ENCODE results near the gene COL4A1.

The COL4A1 gene

DNA sequence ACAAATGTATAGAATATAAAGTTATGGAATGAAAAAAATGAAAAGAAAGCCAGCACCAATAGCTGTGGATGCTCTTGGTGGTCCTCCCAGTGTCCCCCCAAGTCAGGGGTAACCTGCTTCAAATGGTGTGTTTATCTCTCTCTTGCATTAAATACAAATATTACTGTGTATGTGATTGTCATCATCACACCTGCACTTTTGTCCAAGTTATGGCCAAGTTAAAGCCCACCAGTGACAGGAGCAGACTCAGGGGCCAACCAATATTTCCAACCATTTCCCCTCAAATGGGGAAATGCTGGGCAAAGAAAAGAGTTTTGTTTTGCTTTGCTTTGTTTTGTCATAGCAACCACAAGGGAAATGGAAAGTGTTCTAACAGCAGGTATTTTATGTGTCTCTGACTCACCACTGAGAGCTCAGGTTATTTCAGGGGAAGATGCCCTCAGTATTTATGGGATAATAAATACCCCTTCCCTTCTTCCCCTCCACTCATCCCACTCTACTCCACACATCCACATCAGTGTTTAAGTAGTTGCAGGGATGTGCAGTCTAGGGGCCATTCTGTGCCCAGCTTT, 133.6 kb downstream of the COL4A1 start:
- no peak overlapping the region for H3K4me3 ChIP-seq (ENCODE audit: insufficient read depth, low read depth, low read length, poor library complexity, severe bottlenecking)
- H3K36me3 ChIP-seq (ENCODE audit: control insufficient read depth, insufficient read depth, low read length), result no peaks in the 10 kb centered on the region
- H3K27ac ChIP-seq (ENCODE audit: insufficient read depth, low read length, poor library complexity, severe bottlenecking), result no peak overlapping the region
- no peaks in the 10 kb centered on the region for H3K27me3 ChIP-seq (replicated peaks; ENCODE audit: control insufficient read depth, insufficient read depth, low read length, poor library complexity, severe bottlenecking)
- DNase-seq, result no peak
- no peaks in the 10 kb centered on the region for H3K4me1 ChIP-seq (ENCODE audit: control insufficient read depth, insufficient read depth, low read length, poor library complexity, severe bottlenecking)
- H3K9me3 ChIP-seq (ENCODE audit: control insufficient read depth, low read length), result peaks cover 7% of the 10 kb centered on the region

DNA sequence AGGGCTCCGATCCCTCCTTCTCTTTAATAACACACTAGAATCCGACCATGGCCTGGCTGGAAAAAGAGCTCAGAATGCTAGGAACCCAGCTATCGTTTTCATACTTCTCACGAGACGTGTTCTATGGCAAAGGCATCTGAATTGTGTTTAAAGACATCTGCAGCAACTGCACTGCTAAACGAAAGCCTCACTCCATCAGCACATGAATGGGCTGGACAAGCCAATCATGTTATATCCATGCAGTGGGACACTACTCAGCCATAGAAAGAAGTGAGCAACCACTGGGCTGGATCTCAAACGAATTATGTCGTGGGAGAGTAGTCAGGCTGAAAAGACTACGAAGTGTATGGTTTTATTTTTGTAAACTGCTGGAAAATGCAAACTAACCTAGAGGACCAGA, 136.1 kb downstream of the COL4A1 start:
- H3K9me3 ChIP-seq (ENCODE audit: control insufficient read depth, low read length), result peaks cover 7% of the 10 kb centered on the region
- no peak overlapping the region for H3K27ac ChIP-seq (ENCODE audit: insufficient read depth, low read length, poor library complexity, severe bottlenecking)
- H3K27me3 ChIP-seq (replicated peaks; ENCODE audit: control insufficient read depth, insufficient read depth, low read length, poor library complexity, severe bottlenecking), result no peaks in the 10 kb centered on the region
- no peak overlapping the region for H3K4me3 ChIP-seq (ENCODE audit: insufficient read depth, low read depth, low read length, poor library complexity, severe bottlenecking)
- no peaks in the 10 kb centered on the region for H3K36me3 ChIP-seq (ENCODE audit: control insufficient read depth, insufficient read depth, low read length)
- no peaks in the 10 kb centered on the region for H3K4me1 ChIP-seq (ENCODE audit: control insufficient read depth, insufficient read depth, low read length, poor library complexity, severe bottlenecking)
- no peak for DNase-seq

DNA sequence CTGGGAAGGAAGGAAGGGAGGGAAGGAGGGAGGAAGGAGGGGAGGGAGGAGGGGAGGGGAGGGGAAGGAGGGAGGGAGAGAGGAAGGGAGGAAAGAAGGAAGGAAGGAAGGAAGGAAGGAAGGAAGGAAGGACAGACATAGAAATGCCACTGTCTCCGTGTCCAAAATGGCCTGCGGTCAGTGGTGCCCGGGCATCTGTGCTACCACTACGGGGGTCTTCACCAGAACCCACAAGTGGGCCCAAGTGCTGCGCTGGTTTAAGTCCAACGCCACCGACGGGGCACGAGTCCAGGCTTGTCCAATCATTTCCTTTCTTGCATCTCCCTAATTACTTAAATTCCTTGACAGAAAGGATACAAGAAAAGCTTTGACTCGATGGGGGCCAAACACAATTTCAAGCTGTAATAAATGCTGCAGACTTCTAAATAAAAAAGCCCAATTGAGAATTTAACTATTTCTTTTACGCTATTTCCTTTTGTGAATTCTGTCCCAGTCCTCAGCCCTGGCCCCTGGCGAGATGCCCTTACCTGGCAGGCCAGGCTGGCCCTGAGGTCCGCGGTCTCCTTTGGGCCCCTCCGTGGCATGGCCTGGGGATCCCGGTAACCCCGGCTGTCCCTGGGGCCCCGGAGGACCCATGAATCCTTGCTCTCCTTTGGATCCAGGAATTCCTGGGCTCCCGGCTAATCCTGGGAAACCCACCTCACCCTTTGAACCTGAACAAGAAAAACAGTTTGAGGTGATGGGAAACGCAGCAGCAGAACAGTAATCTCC, 136.8 kb downstream of the COL4A1 start:
- no peak for DNase-seq
- H3K36me3 ChIP-seq (ENCODE audit: control insufficient read depth, insufficient read depth, low read length), result no peaks in the 10 kb centered on the region
- H3K9me3 ChIP-seq (ENCODE audit: control insufficient read depth, low read length), result peaks cover 7% of the 10 kb centered on the region

DNA sequence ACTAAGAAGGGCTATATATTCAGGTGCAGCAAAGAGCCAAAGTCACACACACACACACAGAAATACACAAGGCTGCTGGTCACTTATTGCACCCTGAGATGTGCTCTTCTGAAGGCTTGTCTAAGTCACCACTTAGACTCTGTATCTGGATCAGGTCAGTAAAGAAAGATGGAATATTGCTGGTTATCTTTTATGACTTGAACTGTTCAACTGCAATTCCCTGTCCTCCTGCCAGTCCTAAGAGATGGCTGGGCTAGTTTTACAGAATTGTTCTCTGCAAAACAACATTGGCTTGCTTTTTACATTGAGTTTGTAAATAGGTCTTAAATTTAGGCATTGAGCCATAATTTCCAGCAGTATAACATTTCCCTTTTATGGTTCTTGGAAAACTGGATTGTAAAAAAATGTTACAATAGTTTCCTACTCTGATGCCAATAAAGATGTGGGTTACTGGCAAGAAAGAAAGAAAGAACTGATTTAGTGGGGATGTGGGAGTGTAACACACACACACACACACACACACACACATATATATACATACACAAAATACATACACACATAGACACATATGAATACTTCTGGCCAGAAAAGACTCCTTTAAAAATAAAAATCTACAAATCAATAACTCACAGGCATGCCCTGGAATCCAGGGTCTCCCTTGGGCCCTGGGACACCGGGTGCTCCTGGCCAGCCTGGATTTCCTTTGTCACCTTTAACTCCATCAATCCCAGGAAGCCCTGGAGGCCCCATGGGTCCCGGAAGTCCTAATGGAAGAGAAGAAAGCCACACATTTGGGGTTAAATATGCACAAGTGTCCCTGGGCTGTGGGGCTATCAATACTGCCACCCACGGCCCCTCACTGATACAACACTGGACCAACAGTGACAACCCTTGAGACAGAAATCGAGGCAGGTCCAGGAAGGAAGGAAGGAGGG, 137.7 kb downstream of the COL4A1 start:
- no peak for DNase-seq
- no peak overlapping the region for H3K27ac ChIP-seq (ENCODE audit: insufficient read depth, low read length, poor library complexity, severe bottlenecking)
- no peaks in the 10 kb centered on the region for H3K4me1 ChIP-seq (ENCODE audit: control insufficient read depth, insufficient read depth, low read length, poor library complexity, severe bottlenecking)
- H3K27me3 ChIP-seq (replicated peaks; ENCODE audit: control insufficient read depth, insufficient read depth, low read length, poor library complexity, severe bottlenecking), result no peaks in the 10 kb centered on the region
- H3K36me3 ChIP-seq (ENCODE audit: control insufficient read depth, insufficient read depth, low read length), result no peaks in the 10 kb centered on the region
- H3K4me3 ChIP-seq (ENCODE audit: insufficient read depth, low read depth, low read length, poor library complexity, severe bottlenecking), result no peak overlapping the region
- H3K9me3 ChIP-seq (ENCODE audit: control insufficient read depth, low read length), result peaks cover 7% of the 10 kb centered on the region

More for the DNA sequence above, 136.8 kb downstream of the COL4A1 start:
- Histone ChIP-seq H3K27me3 (replicated peaks; ENCODE audit: control insufficient read depth, insufficient read depth, low read length, poor library complexity, severe bottlenecking) (no peaks in the 10 kb centered on the region), H3K4me1 (ENCODE audit: control insufficient read depth, insufficient read depth, low read length, poor library complexity, severe bottlenecking) (no peaks in the 10 kb centered on the region), H3K4me3 (ENCODE audit: insufficient read depth, low read depth, low read length, poor library complexity, severe bottlenecking) (no peak overlapping the region), H3K27ac (ENCODE audit: insufficient read depth, low read length, poor library complexity, severe bottlenecking) (no peak overlapping the region)

DNA sequence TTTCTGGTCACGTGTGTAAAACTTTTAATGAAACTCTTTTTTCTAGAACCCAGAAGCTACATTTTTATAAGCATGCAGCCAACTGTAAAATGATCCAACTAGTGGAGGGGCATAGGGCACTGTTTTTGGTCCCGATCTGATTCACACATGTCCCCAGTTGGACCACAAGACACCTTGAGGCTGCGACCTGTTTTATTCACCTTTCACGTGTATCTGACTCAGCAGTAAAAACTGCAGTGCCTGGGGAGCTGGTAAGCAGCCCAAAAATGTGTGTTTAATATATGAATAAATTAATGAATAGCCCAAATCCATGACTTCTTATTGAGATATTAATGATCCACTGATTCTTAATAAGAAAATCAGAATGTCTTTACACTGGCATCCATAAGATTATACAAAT, 140.4 kb downstream of the COL4A1 start:
- Histone ChIP-seq H3K9me3 (ENCODE audit: control insufficient read depth, low read length) (no peaks in the 10 kb centered on the region), H3K27ac (ENCODE audit: insufficient read depth, low read length, poor library complexity, severe bottlenecking) (no peak overlapping the region), H3K4me3 (ENCODE audit: insufficient read depth, low read depth, low read length, poor library complexity, severe bottlenecking) (no peak overlapping the region), H3K27me3 (replicated peaks; ENCODE audit: control insufficient read depth, insufficient read depth, low read length, poor library complexity, severe bottlenecking) (no peaks in the 10 kb centered on the region), H3K4me1 (ENCODE audit: control insufficient read depth, insufficient read depth, low read length, poor library complexity, severe bottlenecking) (no peaks in the 10 kb centered on the region), H3K36me3 (ENCODE audit: control insufficient read depth, insufficient read depth, low read length) (no peaks in the 10 kb centered on the region)
- DNase-seq, result no peak

DNA sequence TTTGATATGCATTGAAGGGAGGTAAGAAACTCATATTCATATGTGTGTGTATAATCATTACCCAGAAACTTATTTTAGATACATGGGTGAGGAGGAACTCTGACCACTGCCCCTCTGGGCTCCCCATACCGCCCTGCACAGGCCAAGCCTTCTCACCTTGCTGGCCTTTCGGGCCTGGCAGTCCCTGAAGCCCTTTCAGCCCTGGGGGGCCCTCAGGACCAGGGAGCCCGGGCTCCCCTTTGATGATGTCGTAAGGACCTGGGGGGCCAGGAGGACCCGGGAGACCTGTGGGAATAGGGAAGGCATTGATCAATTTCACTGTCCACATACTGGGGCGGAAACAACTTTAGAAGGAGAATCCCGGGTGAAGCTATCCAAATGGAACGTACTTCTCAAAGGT, 142.3 kb downstream of the COL4A1 start:
- H3K4me1 ChIP-seq (ENCODE audit: control insufficient read depth, insufficient read depth, low read length, poor library complexity, severe bottlenecking), result no peaks in the 10 kb centered on the region
- no peak overlapping the region for H3K27ac ChIP-seq (ENCODE audit: insufficient read depth, low read length, poor library complexity, severe bottlenecking)
- no peaks in the 10 kb centered on the region for H3K27me3 ChIP-seq (replicated peaks; ENCODE audit: control insufficient read depth, insufficient read depth, low read length, poor library complexity, severe bottlenecking)
- H3K36me3 ChIP-seq (ENCODE audit: control insufficient read depth, insufficient read depth, low read length), result no peaks in the 10 kb centered on the region
- H3K4me3 ChIP-seq (ENCODE audit: insufficient read depth, low read depth, low read length, poor library complexity, severe bottlenecking), result no peak overlapping the region
- DNase-seq, result no peak
- H3K9me3 ChIP-seq (ENCODE audit: control insufficient read depth, low read length), result no peaks in the 10 kb centered on the region

DNA sequence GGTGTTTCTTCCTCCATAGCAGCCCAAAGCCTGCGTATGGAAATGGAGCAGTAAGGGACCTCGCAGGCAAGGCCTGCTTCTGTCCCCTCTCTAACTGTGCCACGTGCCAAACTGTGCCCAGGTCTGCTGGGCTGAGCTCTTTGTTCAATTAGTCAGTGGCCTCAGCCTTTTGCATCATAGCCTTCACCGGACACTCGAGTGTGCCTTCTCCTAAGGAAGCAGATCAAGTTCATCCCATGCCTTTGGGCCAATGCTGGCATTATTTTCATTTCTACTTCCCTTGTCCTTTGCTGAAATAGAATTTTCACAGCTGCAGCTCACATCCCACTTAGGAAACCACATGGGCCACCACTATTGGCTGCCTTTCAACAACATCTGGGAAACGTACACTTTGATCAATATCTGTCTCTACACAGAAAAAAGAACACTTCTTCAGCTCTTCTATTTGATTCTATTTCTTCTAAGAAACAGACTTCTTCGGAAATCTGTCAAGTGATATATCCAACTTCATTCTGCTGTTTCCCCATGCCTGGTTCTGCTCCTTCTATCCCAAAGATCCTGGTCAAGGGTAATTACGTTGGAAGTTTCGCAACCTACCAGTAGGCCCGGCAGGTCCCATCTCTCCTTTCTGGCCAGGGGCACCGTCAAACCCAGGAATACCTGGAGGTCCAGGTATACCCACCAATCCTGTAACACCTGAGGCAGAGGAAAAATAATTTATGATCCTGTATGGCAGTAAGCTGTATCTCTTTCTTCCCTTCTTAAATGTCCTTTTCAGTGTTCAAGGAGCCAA, 143.9 kb downstream of the COL4A1 start:
- Histone ChIP-seq H3K4me1 (ENCODE audit: control insufficient read depth, insufficient read depth, low read length, poor library complexity, severe bottlenecking) (no peaks in the 10 kb centered on the region), H3K27me3 (replicated peaks; ENCODE audit: control insufficient read depth, insufficient read depth, low read length, poor library complexity, severe bottlenecking) (no peaks in the 10 kb centered on the region), H3K9me3 (ENCODE audit: control insufficient read depth, low read length) (no peaks in the 10 kb centered on the region), H3K36me3 (ENCODE audit: control insufficient read depth, insufficient read depth, low read length) (no peaks in the 10 kb centered on the region), H3K4me3 (ENCODE audit: insufficient read depth, low read depth, low read length, poor library complexity, severe bottlenecking) (no peak overlapping the region), H3K27ac (ENCODE audit: insufficient read depth, low read length, poor library complexity, severe bottlenecking) (no peak overlapping the region)
- DNase-seq, result no peak

DNA sequence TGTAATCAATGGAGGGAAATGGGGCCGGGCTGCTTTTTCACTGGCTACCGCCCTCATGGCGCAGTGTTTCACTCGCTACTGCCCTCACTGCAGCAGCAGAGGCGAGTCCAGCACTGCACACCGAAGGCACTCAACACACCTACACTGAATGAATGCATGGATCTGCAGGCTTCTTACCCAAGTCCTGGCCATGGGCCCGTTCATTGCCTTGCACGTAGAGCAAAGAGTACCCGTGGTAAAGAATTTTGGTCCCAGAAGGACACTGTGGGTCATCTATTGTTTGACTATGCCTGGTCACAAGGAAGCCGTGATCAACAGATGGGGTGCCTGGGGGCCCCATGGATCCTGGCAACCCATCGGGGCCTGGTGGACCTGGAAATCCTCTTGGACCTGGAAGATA, 144.9 kb downstream of the COL4A1 start:
- no peak for DNase-seq
- H3K4me3 ChIP-seq (ENCODE audit: insufficient read depth, low read depth, low read length, poor library complexity, severe bottlenecking), result no peak overlapping the region
- H3K9me3 ChIP-seq (ENCODE audit: control insufficient read depth, low read length), result no peaks in the 10 kb centered on the region
- H3K27ac ChIP-seq (ENCODE audit: insufficient read depth, low read length, poor library complexity, severe bottlenecking), result no peak overlapping the region
- H3K36me3 ChIP-seq (ENCODE audit: control insufficient read depth, insufficient read depth, low read length), result no peaks in the 10 kb centered on the region
- no peaks in the 10 kb centered on the region for H3K27me3 ChIP-seq (replicated peaks; ENCODE audit: control insufficient read depth, insufficient read depth, low read length, poor library complexity, severe bottlenecking)
- H3K4me1 ChIP-seq (ENCODE audit: control insufficient read depth, insufficient read depth, low read length, poor library complexity, severe bottlenecking), result no peaks in the 10 kb centered on the region

DNA sequence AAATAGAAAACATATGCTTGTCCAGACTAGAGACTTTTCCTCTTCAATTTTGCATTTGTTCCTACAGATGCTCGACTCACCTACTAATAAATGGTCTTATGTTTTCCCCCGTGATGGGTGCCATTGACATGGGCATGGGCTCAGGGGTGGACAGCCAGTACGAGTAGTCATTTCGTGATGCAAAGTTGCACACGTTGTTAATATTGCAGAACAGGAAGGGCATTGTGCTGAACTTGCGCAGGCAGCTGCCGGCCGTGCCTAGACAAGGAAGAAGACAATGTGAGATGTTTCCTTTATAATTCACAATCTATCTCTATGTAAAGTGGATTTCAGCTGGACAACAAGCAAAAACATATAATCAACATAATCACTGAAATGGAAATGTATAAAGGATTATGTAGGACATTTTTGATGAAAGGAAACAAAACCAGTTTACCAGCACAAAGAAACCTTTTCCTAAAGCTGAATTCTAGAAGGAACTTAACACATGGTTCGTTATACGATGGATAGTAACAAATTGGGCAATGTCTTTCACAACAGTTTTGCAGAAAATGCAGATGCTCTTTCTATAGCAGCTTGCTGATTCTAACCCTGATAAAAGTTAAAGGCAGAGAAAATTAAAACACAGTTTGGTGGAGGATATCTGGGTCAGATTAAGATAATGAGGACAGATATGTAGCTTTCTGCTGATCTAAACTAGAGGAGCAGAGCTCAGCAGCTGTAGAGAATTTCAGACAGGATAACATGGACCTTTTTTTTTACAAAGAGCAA, 145.7 kb downstream of the COL4A1 start:
- Histone ChIP-seq H3K36me3 (ENCODE audit: control insufficient read depth, insufficient read depth, low read length) (no peaks in the 10 kb centered on the region), H3K4me3 (ENCODE audit: insufficient read depth, low read depth, low read length, poor library complexity, severe bottlenecking) (no peak overlapping the region), H3K27ac (ENCODE audit: insufficient read depth, low read length, poor library complexity, severe bottlenecking) (no peak overlapping the region), H3K4me1 (ENCODE audit: control insufficient read depth, insufficient read depth, low read length, poor library complexity, severe bottlenecking) (no peaks in the 10 kb centered on the region), H3K27me3 (replicated peaks; ENCODE audit: control insufficient read depth, insufficient read depth, low read length, poor library complexity, severe bottlenecking) (no peaks in the 10 kb centered on the region), H3K9me3 (ENCODE audit: control insufficient read depth, low read length) (no peaks in the 10 kb centered on the region)
- DNase-seq, result no peak
